OCI-LY1 (cell line): ENCODE measurements around the gene USP44.

Source experiments
- H2AFZ ChIP-seq: fragments of 200-600 bp; sonication (generic), shearing (Covaris generic); 2 replicates; pipeline ENCODE4 v1.6.0; 2014; ENCODE audit warnings: antibody characterized with exemption, mild to moderate bottlenecking, low read length
- H3F3A ChIP-seq: fragments of 200-600 bp; sonication (generic), shearing (Covaris generic); 2 replicates; pipeline ENCODE4 v1.6.0; 2014; ENCODE audit warnings: mild to moderate bottlenecking, antibody characterized with exemption, low read length, moderate library complexity; ENCODE audit not compliant: insufficient read depth
- H3K27ac ChIP-seq: fragments of 200-600 bp; sonication (generic); 2 replicates; pipeline ENCODE4 v1.5.1; 2014; ENCODE audit warnings: low read length, mixed run types, mild to moderate bottlenecking, low read depth; ENCODE audit not compliant: poor library complexity, severe bottlenecking
- H3K27me3 ChIP-seq: fragments of 200-600 bp; sonication (generic); 2 replicates; pipeline ENCODE4 v1.6.0; 2014; ENCODE audit warnings: antibody characterized with exemption, mild to moderate bottlenecking, low read length, moderate library complexity; ENCODE audit not compliant: insufficient read depth
- H3K36me3 ChIP-seq: fragments of 200-600 bp; sonication (generic); 2 replicates; pipeline ENCODE4 v1.6.1; 2014; ENCODE audit warnings: mild to moderate bottlenecking, antibody characterized with exemption, low read length, moderate library complexity, mixed read lengths; ENCODE audit not compliant: insufficient read depth
- H3K4me1 ChIP-seq: fragments of 200-600 bp; sonication (generic); 2 replicates; pipeline ENCODE4 v1.5.1; 2014; ENCODE audit warnings: mild to moderate bottlenecking, low read length, moderate library complexity; ENCODE audit not compliant: insufficient read depth, severe bottlenecking
- H3K4me2 ChIP-seq: fragments of 200-600 bp; sonication (generic), shearing (Covaris generic); 2 replicates; pipeline ENCODE4 v1.6.1; 2014; ENCODE audit warnings: low read length
- H3K4me3 ChIP-seq: fragments of 200-600 bp; sonication (generic); 2 replicates; pipeline ENCODE4 v1.5.1; 2014; ENCODE audit warnings: low read length, low read depth, mild to moderate bottlenecking, mixed read lengths; ENCODE audit not compliant: poor library complexity, severe bottlenecking
- H3K79me2 ChIP-seq: fragments of 200-600 bp; shearing (Covaris generic); 2 replicates; pipeline ENCODE4 v1.6.1; 2016; ENCODE audit warnings: mixed run types, low read length, mixed read lengths; ENCODE audit not compliant: insufficient read depth
- H3K9ac ChIP-seq: fragments of 200-600 bp; sonication (generic), shearing (Covaris generic); 2 replicates; pipeline ENCODE4 v1.6.1; 2014; ENCODE audit warnings: mild to moderate bottlenecking, low read length, mixed read lengths
- H3K9me2 ChIP-seq: fragments of 200-600 bp; sonication (generic), shearing (Covaris generic); 2 replicates; pipeline ENCODE4 v1.6.1; 2014; ENCODE audit warnings: low read depth, mild to moderate bottlenecking, low read length, mixed read lengths
- H3K9me3 ChIP-seq: fragments of 200-600 bp; shearing (Covaris generic); 2 replicates; pipeline ENCODE4 v1.6.1; 2014; ENCODE audit warnings: low read length, mixed read lengths
- H4K20me1 ChIP-seq: fragments of 200-600 bp; sonication (generic), shearing (Covaris generic); 2 replicates; pipeline ENCODE4 v1.6.0; 2016; ENCODE audit warnings: mild to moderate bottlenecking, low read length; ENCODE audit not compliant: insufficient read depth
- EZH2 ChIP-seq: fragments of 200-600 bp; sonication (generic), shearing (Covaris generic); IDR thresholded peaks from 2 replicates; pipeline ENCODE4 v1.8.0; 2017; ENCODE audit warnings: borderline replicate concordance, mixed run types, mild to moderate bottlenecking, antibody characterized with exemption, low read length, moderate library complexity, mixed read lengths
- TF ChIP-seq, protein P1 (sequence below): fragments of 200-600 bp; sonication (generic), shearing (Covaris generic); IDR thresholded peaks from 2 replicates; pipeline ENCODE4 v1.5.1; 2017; ENCODE audit warnings: mild to moderate bottlenecking, antibody characterized with exemption, low read length, moderate library complexity, mixed read lengths

Gene USP44

DNA sequence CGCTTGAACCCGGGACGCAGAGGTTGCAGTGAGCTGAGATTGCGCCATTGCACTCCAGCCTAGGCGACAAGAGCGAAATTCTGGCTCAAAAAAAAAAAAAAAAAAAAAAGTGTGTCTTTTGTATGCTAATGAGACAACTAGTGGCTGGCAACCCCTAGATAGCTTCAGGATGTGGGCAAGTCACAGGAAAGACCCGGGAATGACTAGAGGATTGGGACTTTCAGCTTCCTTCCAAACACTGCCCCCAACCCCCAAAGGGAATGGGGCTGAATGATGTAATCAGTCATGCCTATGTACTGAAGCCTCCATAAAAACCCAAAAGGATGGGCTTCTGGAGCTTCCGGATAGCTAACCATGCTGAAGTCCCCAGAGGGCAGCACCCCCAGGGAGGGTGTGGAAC lies 28.6 kb downstream of the USP44 start:
- TF ChIP-seq EZH2: no peak
- TF ChIP-seq, protein P1, sequence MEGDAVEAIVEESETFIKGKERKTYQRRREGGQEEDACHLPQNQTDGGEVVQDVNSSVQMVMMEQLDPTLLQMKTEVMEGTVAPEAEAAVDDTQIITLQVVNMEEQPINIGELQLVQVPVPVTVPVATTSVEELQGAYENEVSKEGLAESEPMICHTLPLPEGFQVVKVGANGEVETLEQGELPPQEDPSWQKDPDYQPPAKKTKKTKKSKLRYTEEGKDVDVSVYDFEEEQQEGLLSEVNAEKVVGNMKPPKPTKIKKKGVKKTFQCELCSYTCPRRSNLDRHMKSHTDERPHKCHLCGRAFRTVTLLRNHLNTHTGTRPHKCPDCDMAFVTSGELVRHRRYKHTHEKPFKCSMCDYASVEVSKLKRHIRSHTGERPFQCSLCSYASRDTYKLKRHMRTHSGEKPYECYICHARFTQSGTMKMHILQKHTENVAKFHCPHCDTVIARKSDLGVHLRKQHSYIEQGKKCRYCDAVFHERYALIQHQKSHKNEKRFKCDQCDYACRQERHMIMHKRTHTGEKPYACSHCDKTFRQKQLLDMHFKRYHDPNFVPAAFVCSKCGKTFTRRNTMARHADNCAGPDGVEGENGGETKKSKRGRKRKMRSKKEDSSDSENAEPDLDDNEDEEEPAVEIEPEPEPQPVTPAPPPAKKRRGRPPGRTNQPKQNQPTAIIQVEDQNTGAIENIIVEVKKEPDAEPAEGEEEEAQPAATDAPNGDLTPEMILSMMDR: no peak
- Histone ChIP-seq H3K27me3 (no peaks in the 10 kb centered on the region), H4K20me1 (no peaks in the 10 kb centered on the region), H3K4me2 (no peak overlapping the region), H3K27ac (no peak overlapping the region), H3F3A (no peaks in the 10 kb centered on the region), H3K9me2 (no peaks in the 10 kb centered on the region), H3K4me3 (no peak overlapping the region), H3K9me3 (no peaks in the 10 kb centered on the region), H3K36me3 (no peaks in the 10 kb centered on the region), H3K79me2 (no peaks in the 10 kb centered on the region), H3K4me1 (no peaks in the 10 kb centered on the region), H2AFZ (no peak overlapping the region), H3K9ac (no peak overlapping the region)

DNA sequence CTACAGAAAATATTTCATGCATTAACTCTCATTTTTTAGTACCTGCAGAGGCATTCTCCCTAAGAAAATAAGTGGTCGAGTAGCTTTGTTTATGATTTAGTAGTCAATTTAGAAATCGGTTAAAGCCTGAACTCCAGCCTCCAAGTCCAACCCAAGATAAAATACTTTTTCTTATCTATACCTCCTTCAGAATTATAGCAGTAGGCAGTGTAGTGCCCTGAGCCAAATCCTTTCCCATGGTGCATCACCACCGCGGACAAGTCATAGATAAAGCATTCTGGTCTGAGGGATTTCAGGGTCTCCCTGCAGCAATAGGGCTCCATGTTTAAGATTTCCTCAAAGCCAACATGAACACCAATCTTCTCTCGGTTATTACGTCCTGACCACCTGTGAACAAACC lies 30.5 kb downstream of the USP44 start:
- Histone ChIP-seq H3K79me2 (no peaks in the 10 kb centered on the region), H4K20me1 (no peaks in the 10 kb centered on the region), H3K4me3 (no peak overlapping the region), H3K9ac (no peak overlapping the region), H3K4me2 (no peak overlapping the region), H3K9me3 (no peaks in the 10 kb centered on the region), H3K4me1 (no peaks in the 10 kb centered on the region), H3K36me3 (0 out of 2 replicates have a peak, but pooled peaks cover 4% of the 10 kb centered on the region), H3K9me2 (no peaks in the 10 kb centered on the region), H2AFZ (no peak overlapping the region), H3K27me3 (no peaks in the 10 kb centered on the region), H3K27ac (no peak overlapping the region), H3F3A (no peaks in the 10 kb centered on the region)
- TF ChIP-seq, protein P1: no peak
- TF ChIP-seq EZH2: no peak

DNA sequence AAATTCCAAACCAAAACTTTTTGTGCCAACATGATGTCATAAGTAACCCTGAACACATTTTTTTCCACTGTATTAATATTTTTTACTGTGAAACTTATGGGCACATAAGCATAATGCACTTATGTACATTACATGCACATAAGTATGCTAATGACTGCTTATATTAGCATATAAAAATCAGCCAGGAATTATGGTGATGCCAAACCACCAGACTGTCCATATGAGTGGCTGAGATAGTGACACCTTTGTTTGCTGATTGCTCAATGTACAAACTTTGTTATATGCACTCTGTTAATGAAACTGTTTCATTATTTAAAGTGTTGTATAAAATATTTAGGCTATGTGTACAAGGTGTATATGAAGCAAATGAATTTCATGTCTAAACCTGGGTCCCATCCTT lies 32.3 kb downstream of the USP44 start:
- no peaks in the 10 kb centered on the region for H3K27me3 ChIP-seq
- H4K20me1 ChIP-seq: no peaks in the 10 kb centered on the region
- no peaks in the 10 kb centered on the region for H3F3A ChIP-seq
- H3K9ac ChIP-seq: no peak overlapping the region
- no peak overlapping the region for H2AFZ ChIP-seq
- H3K4me3 ChIP-seq: no peak overlapping the region
- H3K9me3 ChIP-seq: no peaks in the 10 kb centered on the region
- H3K79me2 ChIP-seq: no peaks in the 10 kb centered on the region
- H3K4me1 ChIP-seq: no peaks in the 10 kb centered on the region
- TF ChIP-seq, protein P1: no peak
- no peak for TF ChIP-seq EZH2
- peaks cover 16% of the 10 kb centered on the region; the same call in 1 of the 2 replicates for H3K36me3 ChIP-seq
- H3K4me2 ChIP-seq: no peak overlapping the region
- no peaks in the 10 kb centered on the region for H3K9me2 ChIP-seq
- no peak overlapping the region for H3K27ac ChIP-seq
